Activated CD4-positive, alpha-beta T cell treated with anti-CD3 and anti-CD28 coated beads, Interleukin-2, amount 10 ng/mL, durations not matched to agents 24 days and 14 days (primary cell): ENCODE results near the gene RPS3. TPM values are rescaled to one million over a fixed set of nuclear protein-coding genes. Genes with fewer than 3 reads are reported as not detected.
A peak's percentile ranks its signal among the peaks of the same experiment; 100 is the strongest.
"Not testable (repeated sequence)": the region's sequence is repeated elsewhere in the genome, so short reads cannot be mapped to it uniquely, and the experiment has no call there.

Experiments used
- DNase-seq: peaks from one replicate; pipeline ENCODE4 v3.0.0; 2022
- H3K27ac Mint-ChIP-seq: one replicate; pipeline ENCODE4 v1.8.0; 2022; ENCODE audit warnings: mild to moderate bottlenecking, mixed read lengths
- H3K27me3 Mint-ChIP-seq: one replicate; pipeline ENCODE4 v1.8.0; 2022; ENCODE audit warnings: mixed read lengths
- H3K36me3 Mint-ChIP-seq: one replicate; pipeline ENCODE4 v1.8.0; 2022; ENCODE audit warnings: low read depth, mild to moderate bottlenecking, mixed read lengths
- H3K4me1 Mint-ChIP-seq: one replicate; pipeline ENCODE4 v1.8.0; 2021; ENCODE audit warnings: mixed read lengths
- H3K4me3 Mint-ChIP-seq: one replicate; pipeline ENCODE4 v1.8.0; 2022; ENCODE audit warnings: mild to moderate bottlenecking, moderate library complexity, mixed read lengths
- H3K9me3 Mint-ChIP-seq: one replicate; pipeline ENCODE4 v1.8.0; 2021; ENCODE audit warnings: mixed read lengths
- intact Hi-C: fragments of 100-400 bp; cut with micrococcal nuclease; formaldehyde crosslinking; loops from one replicate; pipeline ENCODE4 v1.15.1; 2023
- total RNA-seq: library from RNA; stranded (reverse); gene quantifications from 2 replicates; pipeline ENCODE4 v1.2.3, GENCODE V29; 2022

The RPS3 gene
- total RNA-seq = 3,383 and 3,385 TPM in 2 replicates

- peaks cover 12% of the 10 kb centered on the region for H3K27me3 Mint-ChIP-seq
- intact Hi-C loops = no loop called here
- peaks cover 39% of the 10 kb centered on the region for H3K4me1 Mint-ChIP-seq
- H3K4me3 Mint-ChIP-seq = peak within 1 kb of the TSS; percentile 98
- H3K36me3 Mint-ChIP-seq = peaks cover 53% of the 10 kb centered on the region
- H3K9me3 Mint-ChIP-seq = no peaks in the 10 kb centered on the region
- H3K27ac Mint-ChIP-seq = peak within 1 kb of the TSS; percentile 99
- DNase-seq = peak; percentile 97
Observed at GRCh38 chr11:75399344-75400145, at the start of gene RPS3. TSS of gene RPS3 (plus strand) at chr11:75399518. CDS start at chr11:75399548, 30 bp downstream.

GRCh38 chr11:75349521-75350116, 49.7 kb upstream of the RPS3 start:
- H3K9me3 Mint-ChIP-seq = no peaks in the 10 kb centered on the region
- peak overlapping the region; percentile 79 for H3K4me3 Mint-ChIP-seq
- intact Hi-C loops = loop anchor here (5.0 to 10.0 kb wide), 2 partner anchors 38 to 425 kb away; no protein-coding TSS in a partner anchor
- no peaks in the 10 kb centered on the region for H3K27me3 Mint-ChIP-seq
- H3K4me1 Mint-ChIP-seq = peaks cover 65% of the 10 kb centered on the region
- no peak for DNase-seq
- no peaks in the 10 kb centered on the region for H3K36me3 Mint-ChIP-seq
- H3K27ac Mint-ChIP-seq = peak overlapping the region; percentile 75

GRCh38 chr11:75350122-75350742, 49.1 kb upstream of the RPS3 start:
- peak overlapping the region; percentile 83 for H3K27ac Mint-ChIP-seq
- peaks cover 60% of the 10 kb centered on the region for H3K4me1 Mint-ChIP-seq
- no peaks in the 10 kb centered on the region for H3K27me3 Mint-ChIP-seq
- peak overlapping the region; percentile 79 for H3K4me3 Mint-ChIP-seq
- no peak for DNase-seq
- no peaks in the 10 kb centered on the region for H3K9me3 Mint-ChIP-seq
- intact Hi-C loops = loop anchor here (5.0 kb wide), 1 partner anchor 37 kb away; no protein-coding TSS in a partner anchor
- no peaks in the 10 kb centered on the region for H3K36me3 Mint-ChIP-seq

GRCh38 chr11:75350743-75351540, 48.4 kb upstream of the RPS3 start:
- no peaks in the 10 kb centered on the region for H3K36me3 Mint-ChIP-seq
- peak overlapping the region; percentile 83 for H3K27ac Mint-ChIP-seq
- peaks cover 58% of the 10 kb centered on the region for H3K4me1 Mint-ChIP-seq
- no peaks in the 10 kb centered on the region for H3K9me3 Mint-ChIP-seq
- no peaks in the 10 kb centered on the region for H3K27me3 Mint-ChIP-seq
- H3K4me3 Mint-ChIP-seq = peak overlapping the region; percentile 79
- intact Hi-C loops = loop anchor here (1.0 to 5.0 kb wide), 2 partner anchors 22 to 36 kb away; no protein-coding TSS in a partner anchor
- peak; percentile 75 for DNase-seq

GRCh38 chr11:75351541-75351790, 47.9 kb upstream of the RPS3 start, which contains the start of gene ARRB1:
TSS of gene ARRB1 (minus strand) at chr11:75351661. CDS start at chr11:75351607, 54 bp downstream.
- no peak for DNase-seq
- peak within 1 kb of the TSS; percentile 90 for H3K4me3 Mint-ChIP-seq
- no peaks in the 10 kb centered on the region for H3K27me3 Mint-ChIP-seq
- peak within 1 kb of the TSS; percentile 89 for H3K27ac Mint-ChIP-seq
- H3K4me1 Mint-ChIP-seq = peaks cover 54% of the 10 kb centered on the region
- no peaks in the 10 kb centered on the region for H3K36me3 Mint-ChIP-seq
- H3K9me3 Mint-ChIP-seq = no peaks in the 10 kb centered on the region
- intact Hi-C loops = loop anchor here (1.0 to 5.0 kb wide), 2 partner anchors 22 to 36 kb away; no protein-coding TSS in a partner anchor

- Mint-ChIP-seq H3K36me3 (no peaks in the 10 kb centered on the region), H3K4me1 (peaks cover 53% of the 10 kb centered on the region), H3K9me3 (no peaks in the 10 kb centered on the region), H3K4me3 (peak overlapping the region; percentile 90), H3K27ac (peak overlapping the region; percentile 89), H3K27me3 (no peaks in the 10 kb centered on the region)
- DNase-seq = peak; percentile 91
- intact Hi-C loops = loop anchor here (1.0 to 5.0 kb wide), 3 partner anchors 12 to 35 kb away; no protein-coding TSS in a partner anchor
Observed at GRCh38 chr11:75351791-75352587, 47.3 kb upstream of the RPS3 start.

- no peaks in the 10 kb centered on the region for H3K36me3 Mint-ChIP-seq
- peak overlapping the region; percentile 89 for H3K27ac Mint-ChIP-seq
- DNase-seq = no peak
- intact Hi-C loops = loop anchor here (1.0 to 5.0 kb wide), 2 partner anchors 12 to 35 kb away; no protein-coding TSS in a partner anchor
- no peaks in the 10 kb centered on the region for H3K27me3 Mint-ChIP-seq
- H3K4me3 Mint-ChIP-seq = peak overlapping the region; percentile 90
- H3K9me3 Mint-ChIP-seq = no peaks in the 10 kb centered on the region
- peaks cover 50% of the 10 kb centered on the region for H3K4me1 Mint-ChIP-seq
Observed at GRCh38 chr11:75352588-75353206, 46.6 kb upstream of the RPS3 start.

- Mint-ChIP-seq H3K27ac (no peak overlapping the region), H3K4me1 (peaks cover 36% of the 10 kb centered on the region), H3K36me3 (no peaks in the 10 kb centered on the region), H3K27me3 (peaks cover 2% of the 10 kb centered on the region), H3K4me3 (no peak overlapping the region), H3K9me3 (no peaks in the 10 kb centered on the region)
- no peak for DNase-seq
- intact Hi-C loops = no loop called here
Observed at GRCh38 chr11:75355051-75355450, 44.3 kb upstream of the RPS3 start.

- H3K4me1 Mint-ChIP-seq = peaks cover 29% of the 10 kb centered on the region
Observed at GRCh38 chr11:75356613-75357012, 42.7 kb upstream of the RPS3 start.

GRCh38 chr11:75362285-75362684, 37.0 kb upstream of the RPS3 start:
- H3K4me3 Mint-ChIP-seq, H3K9me3 Mint-ChIP-seq, DNase-seq, H3K36me3 Mint-ChIP-seq, H3K27me3 Mint-ChIP-seq, intact Hi-C loops, H3K27ac Mint-ChIP-seq, H3K4me1 Mint-ChIP-seq: not testable (repeated sequence)

More at GRCh38 chr11:75356613-75357012, 42.7 kb upstream of the RPS3 start:
- Mint-ChIP-seq H3K4me3 (no peak overlapping the region), H3K27me3 (peaks cover 2% of the 10 kb centered on the region), H3K9me3 (no peaks in the 10 kb centered on the region), H3K27ac (no peak overlapping the region), H3K36me3 (no peaks in the 10 kb centered on the region)
- DNase-seq = no peak
- intact Hi-C loops = no loop called here

GRCh38 chr11:75365711-75366181, 33.6 kb upstream of the RPS3 start:
- peaks cover 11% of the 10 kb centered on the region for H3K4me1 Mint-ChIP-seq
- H3K36me3 Mint-ChIP-seq = peaks cover 3% of the 10 kb centered on the region
- intact Hi-C loops = no loop called here
- no peaks in the 10 kb centered on the region for H3K9me3 Mint-ChIP-seq
- H3K4me3 Mint-ChIP-seq = no peak overlapping the region
- H3K27ac Mint-ChIP-seq = no peak overlapping the region
- peaks cover 4% of the 10 kb centered on the region for H3K27me3 Mint-ChIP-seq
- no peak for DNase-seq

- H3K9me3 Mint-ChIP-seq, H3K36me3 Mint-ChIP-seq, DNase-seq, H3K27me3 Mint-ChIP-seq, H3K4me3 Mint-ChIP-seq, H3K27ac Mint-ChIP-seq, intact Hi-C loops: not testable (repeated sequence)
- H3K4me1 Mint-ChIP-seq = peaks cover 11% of the 10 kb centered on the region
Observed at GRCh38 chr11:75366826-75367225, 32.5 kb upstream of the RPS3 start.
